NK-92 treated with Interleukin-12 subunit alpha and Interleukin-12 subunit beta, amount 100 ng/mL, for 24 hours (cell line): Measurements from ENCODE around the gene MARCHF3.
"Not testable (repeated sequence)": the region's sequence is repeated elsewhere in the genome, so short reads cannot be mapped to it uniquely, and the experiment has no call there.

Experiments
- DNase-seq: peaks from one replicate; lab custom pipeline; 2025; lab: John Stamatoyannopoulos, UW

The MARCHF3 gene

GRCh38 chr5:126872561-126873354 lies 157.6 kb downstream of the MARCHF3 start:
- no peak for DNase-seq

GRCh38 chr5:126871441-126871840 lies 158.9 kb downstream of the MARCHF3 start:
- DNase-seq, result no peak

GRCh38 chr5:126869005-126869451 lies 161.3 kb downstream of the MARCHF3 start:
- DNase-seq, result no peak

- DNase-seq, result no peak
These were observed 161.9 kb downstream of the MARCHF3 start for GRCh38 chr5:126868338-126869004.

- no peak for DNase-seq
These were observed 163.3 kb downstream of the MARCHF3 start for GRCh38 chr5:126866851-126867636.

GRCh38 chr5:126865299-126865698 lies 165.1 kb downstream of the MARCHF3 start:
- DNase-seq, result no peak

- no peak for DNase-seq
These were observed 166.2 kb downstream of the MARCHF3 start for GRCh38 chr5:126864042-126864688.

- no peak for DNase-seq
These were observed 167.0 kb downstream of the MARCHF3 start for GRCh38 chr5:126863402-126863801.

GRCh38 chr5:126858441-126858840 lies 171.9 kb downstream of the MARCHF3 start:
- DNase-seq, result no peak

GRCh38 chr5:126857472-126858410 lies 172.6 kb downstream of the MARCHF3 start:
- no peak for DNase-seq

- no peak for DNase-seq
These were observed 175.1 kb downstream of the MARCHF3 start for GRCh38 chr5:126855266-126855665.

GRCh38 chr5:126854526-126855110 lies 175.7 kb downstream of the MARCHF3 start:
- no peak for DNase-seq

- not testable (repeated sequence) for DNase-seq
These were observed 176.6 kb downstream of the MARCHF3 start for GRCh38 chr5:126853541-126854307.

GRCh38 chr5:126852841-126853271 lies 177.5 kb downstream of the MARCHF3 start:
- no peak for DNase-seq

- no peak for DNase-seq
These were observed 178.2 kb downstream of the MARCHF3 start for GRCh38 chr5:126852091-126852571.

GRCh38 chr5:126851501-126852011 lies 178.8 kb downstream of the MARCHF3 start:
- DNase-seq, result no peak

GRCh38 chr5:126849101-126849678 lies 181.2 kb downstream of the MARCHF3 start:
- DNase-seq, result no peak

GRCh38 chr5:126848253-126848652 lies 182.1 kb downstream of the MARCHF3 start:
- DNase-seq, result no peak

- no peak for DNase-seq
These were observed 182.5 kb downstream of the MARCHF3 start for GRCh38 chr5:126847826-126848251.
